ENCODE results near the gene NAT14.

- TF ChIP-seq EZH2phosphoT487 (IDR thresholded peaks at IDR 0.05; ENCODE audit: low read length) (no peak), EZH2 (optimal IDR thresholded peaks at IDR 0.05; ENCODE audit: low read depth, low read length) (no peak)
- TF ChIP-seq, protein P1, sequence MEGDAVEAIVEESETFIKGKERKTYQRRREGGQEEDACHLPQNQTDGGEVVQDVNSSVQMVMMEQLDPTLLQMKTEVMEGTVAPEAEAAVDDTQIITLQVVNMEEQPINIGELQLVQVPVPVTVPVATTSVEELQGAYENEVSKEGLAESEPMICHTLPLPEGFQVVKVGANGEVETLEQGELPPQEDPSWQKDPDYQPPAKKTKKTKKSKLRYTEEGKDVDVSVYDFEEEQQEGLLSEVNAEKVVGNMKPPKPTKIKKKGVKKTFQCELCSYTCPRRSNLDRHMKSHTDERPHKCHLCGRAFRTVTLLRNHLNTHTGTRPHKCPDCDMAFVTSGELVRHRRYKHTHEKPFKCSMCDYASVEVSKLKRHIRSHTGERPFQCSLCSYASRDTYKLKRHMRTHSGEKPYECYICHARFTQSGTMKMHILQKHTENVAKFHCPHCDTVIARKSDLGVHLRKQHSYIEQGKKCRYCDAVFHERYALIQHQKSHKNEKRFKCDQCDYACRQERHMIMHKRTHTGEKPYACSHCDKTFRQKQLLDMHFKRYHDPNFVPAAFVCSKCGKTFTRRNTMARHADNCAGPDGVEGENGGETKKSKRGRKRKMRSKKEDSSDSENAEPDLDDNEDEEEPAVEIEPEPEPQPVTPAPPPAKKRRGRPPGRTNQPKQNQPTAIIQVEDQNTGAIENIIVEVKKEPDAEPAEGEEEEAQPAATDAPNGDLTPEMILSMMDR (IDR thresholded peaks at IDR 0.05; ENCODE audit: low read length), result no peak
Measured at GRCh38 chr19:55479045-55479444, 5.9 kb upstream of the NAT14 start.

Data from MM.1S (cell line).